ENCODE measurements around the gene C10orf62.

- no peak for TF ChIP-seq CTCF (IDR thresholded peaks at IDR 0.05)
- no peak for TF ChIP-seq EP300 (IDR thresholded peaks at IDR 0.05)
- TF ChIP-seq POLR2A (IDR thresholded peaks at IDR 0.05; ENCODE audit: low read depth), result no peak
These were observed 29.2 kb downstream of the C10orf62 start for GRCh38 chr10:97618733-97619132.
